GM23338 (cell line): ENCODE measurements around the gene ADAMTS8. TPM values are rescaled to one million over a fixed set of nuclear protein-coding genes. Genes with fewer than 3 reads are reported as not detected.

Experiments
- ATAC-seq: fragments of 200-7000 bp; cut with Tn5 transposase; 3 replicates; pipeline ENCODE4 v1.9.1; 2020
- DNase-seq: peaks from one replicate; pipeline ENCODE4 v3.0.0-alpha.2; 2015; ENCODE audit warnings: low spot score
- H2AFZ ChIP-seq: fragments of 200-600 bp; sonication (generic); 2 replicates; pipeline ENCODE4 v1.8.0; 2016; ENCODE audit warnings: antibody characterized with exemption, mild to moderate bottlenecking, moderate library complexity
- H3F3A ChIP-seq: fragments of 200-600 bp; sonication (generic); replicated peaks from 2 replicates; pipeline ENCODE4 v1.8.0; 2017; ENCODE audit warnings: antibody characterized with exemption, mixed run types, low read depth
- H3K27ac ChIP-seq: fragments of 200-600 bp; sonication (generic); 2 replicates; pipeline ENCODE4 v1.6.1; 2016; ENCODE audit warnings: low read depth
- H3K27me3 ChIP-seq: fragments of 200-600 bp; sonication (generic); 2 replicates; pipeline ENCODE4 v1.8.0; 2016; ENCODE audit warnings: mild to moderate bottlenecking, mixed run types, moderate library complexity; ENCODE audit not compliant: insufficient read depth
- H3K36me3 ChIP-seq: fragments of 200-600 bp; sonication (generic); 2 replicates; pipeline ENCODE4 v1.8.0; 2016; ENCODE audit warnings: mild to moderate bottlenecking; ENCODE audit not compliant: insufficient read depth
- H3K4me1 ChIP-seq: fragments of 200-600 bp; sonication (generic); 2 replicates; pipeline ENCODE4 v1.8.0; 2016; ENCODE audit warnings: mild to moderate bottlenecking, moderate library complexity; ENCODE audit not compliant: insufficient read depth
- H3K4me2 ChIP-seq: fragments of 200-600 bp; sonication (generic); 2 replicates; pipeline ENCODE4 v1.7.1; 2017; ENCODE audit warnings: mixed run types
- H3K4me3 ChIP-seq: fragments of 200-600 bp; sonication (generic); 2 replicates; pipeline ENCODE4 v1.6.1; 2016; ENCODE audit warnings: mixed run types
- H3K79me2 ChIP-seq: fragments of 200-600 bp; sonication (generic); replicated peaks from 2 replicates; pipeline ENCODE4 v1.8.0; 2017; ENCODE audit warnings: mild to moderate bottlenecking; ENCODE audit not compliant: insufficient read depth
- H3K9me2 ChIP-seq: fragments of 200-600 bp; sonication (generic); 2 replicates; pipeline ENCODE4 v1.8.0; 2017; ENCODE audit not compliant: insufficient read depth
- H4K20me1 ChIP-seq: fragments of 200-600 bp; sonication (generic); replicated peaks from 2 replicates; pipeline ENCODE4 v1.8.0; 2017; ENCODE audit warnings: mild to moderate bottlenecking; ENCODE audit not compliant: insufficient read depth
- H3K27ac Mint-ChIP-seq: 2 replicates; pipeline ENCODE4 v1.8.0; 2020; ENCODE audit warnings: inconsistent platforms, mild to moderate bottlenecking, moderate library complexity, mixed read lengths
- H3K27me3 Mint-ChIP-seq: 3 replicates; pipeline ENCODE4 v1.8.0; 2022; ENCODE audit warnings: low read depth, mild to moderate bottlenecking, moderate library complexity, mixed read lengths, inconsistent platforms; ENCODE audit not compliant: insufficient read depth, poor library complexity
- H3K36me3 Mint-ChIP-seq: 3 replicates; pipeline ENCODE4 v1.8.0; 2021; ENCODE audit warnings: low read depth, mild to moderate bottlenecking, inconsistent platforms, moderate library complexity, mixed read lengths
- H3K4me1 Mint-ChIP-seq: 3 replicates; pipeline ENCODE4 v1.8.0; 2020; ENCODE audit warnings: mild to moderate bottlenecking, inconsistent platforms, mixed read lengths
- H3K4me3 Mint-ChIP-seq: 3 replicates; pipeline ENCODE4 v1.8.0; 2021; ENCODE audit warnings: moderate library complexity, mild to moderate bottlenecking, inconsistent platforms, mixed read lengths
- H3K9me3 Mint-ChIP-seq: 3 replicates; pipeline ENCODE4 v1.8.0; 2020; ENCODE audit warnings: moderate library complexity, mild to moderate bottlenecking, inconsistent platforms, mixed read lengths
- NANOG ChIP-seq: IDR thresholded peaks from 2 replicates; pipeline ENCODE4 v1.6.1; 2016; ENCODE audit warnings: antibody characterized with exemption, borderline replicate concordance
- ZNF114 ChIP-seq: fragments of 250-450 bp; sonication (Bioruptor Pico); IDR thresholded peaks from 2 replicates; pipeline ENCODE4 v1.5.0; 2020; ENCODE audit warnings: mild to moderate bottlenecking, moderate library complexity
- ZNF331 ChIP-seq: fragments of 250-450 bp; sonication (Bioruptor Pico); IDR thresholded peaks from 2 replicates; pipeline ENCODE4 v1.5.0; 2020; ENCODE audit warnings: low read depth, mild to moderate bottlenecking, moderate library complexity
- polyA plus RNA-seq: library from polyadenylated mRNA; unstranded; fragments of >200 nt; fragmentation: Nextera tagmentation; extraction: Ambion mirVana; gene quantifications from 2 replicates; pipeline ENCODE4 v1.2.1, GENCODE V29; 2016
- total RNA-seq: library from RNA; depleted of rRNA; stranded (reverse); fragments of >200 nt; shearing (Covaris generic); gene quantifications from 2 replicates; pipeline ENCODE4 v1.2.3, GENCODE V29; 2014
- TF ChIP-seq, protein P1 (sequence below), 2 experiments: fragments of 200-600 bp in 1 of 2; sonication (generic) in 1 of 2; conservative IDR thresholded peaks; 2 replicates each; pipeline versions ENCODE4 v1.5.1 to v1.6.1; 2016 to 2017; ENCODE audit warnings: antibody characterized with exemption in 2 of 2, low read depth in 2 of 2, mild to moderate bottlenecking in 2 of 2, moderate library complexity in 1 of 2
- TF ChIP-seq, protein P2 (sequence below): IDR thresholded peaks from one replicate; pipeline ENCODE4 v1.6.1; 2018; ENCODE audit warnings: antibody characterized with exemption; ENCODE audit not compliant: unreplicated experiment

ADAMTS8 gene
- total and polyA plus RNA-seq, 2 experiments from 2014 or later, result 7.5 to 16.2 TPM

DNA sequence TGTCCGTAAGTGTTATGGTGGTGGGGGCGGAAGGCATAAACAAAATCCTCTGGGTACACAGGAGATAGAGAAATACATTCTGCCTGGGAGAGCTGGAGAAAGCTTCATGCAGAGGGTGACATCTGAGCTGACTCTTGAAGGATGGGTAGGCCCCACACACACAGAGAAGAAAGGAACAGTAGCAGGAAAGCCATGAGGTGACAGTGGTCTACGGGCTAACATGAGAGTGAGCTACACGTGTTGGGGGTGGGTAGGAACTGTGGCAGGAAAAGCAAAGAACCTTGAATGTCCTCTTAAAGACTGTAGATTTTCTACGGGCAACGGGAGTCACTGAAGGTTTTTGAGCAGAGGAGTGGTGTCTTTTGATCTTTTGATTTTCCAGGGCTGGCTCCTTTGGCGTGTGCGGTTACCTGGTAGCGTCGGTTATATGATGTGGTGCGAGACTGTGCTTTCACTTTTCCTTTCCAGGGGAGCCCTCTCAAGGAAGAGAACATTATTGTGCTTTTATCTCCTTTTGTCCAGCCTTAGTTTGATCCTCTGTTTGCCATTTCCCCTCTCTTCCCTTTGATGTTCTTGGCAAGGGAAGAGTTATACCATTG lies 39.7 kb downstream of the ADAMTS8 start:
- H2AFZ ChIP-seq, result 0 out of 2 replicates have a peak overlapping the region, but pooled peaks have one; percentile 38
- TF ChIP-seq, protein P1, sequence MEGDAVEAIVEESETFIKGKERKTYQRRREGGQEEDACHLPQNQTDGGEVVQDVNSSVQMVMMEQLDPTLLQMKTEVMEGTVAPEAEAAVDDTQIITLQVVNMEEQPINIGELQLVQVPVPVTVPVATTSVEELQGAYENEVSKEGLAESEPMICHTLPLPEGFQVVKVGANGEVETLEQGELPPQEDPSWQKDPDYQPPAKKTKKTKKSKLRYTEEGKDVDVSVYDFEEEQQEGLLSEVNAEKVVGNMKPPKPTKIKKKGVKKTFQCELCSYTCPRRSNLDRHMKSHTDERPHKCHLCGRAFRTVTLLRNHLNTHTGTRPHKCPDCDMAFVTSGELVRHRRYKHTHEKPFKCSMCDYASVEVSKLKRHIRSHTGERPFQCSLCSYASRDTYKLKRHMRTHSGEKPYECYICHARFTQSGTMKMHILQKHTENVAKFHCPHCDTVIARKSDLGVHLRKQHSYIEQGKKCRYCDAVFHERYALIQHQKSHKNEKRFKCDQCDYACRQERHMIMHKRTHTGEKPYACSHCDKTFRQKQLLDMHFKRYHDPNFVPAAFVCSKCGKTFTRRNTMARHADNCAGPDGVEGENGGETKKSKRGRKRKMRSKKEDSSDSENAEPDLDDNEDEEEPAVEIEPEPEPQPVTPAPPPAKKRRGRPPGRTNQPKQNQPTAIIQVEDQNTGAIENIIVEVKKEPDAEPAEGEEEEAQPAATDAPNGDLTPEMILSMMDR (conservative IDR thresholded peaks at IDR 0.05; ENCODE audit: low read depth in 2 of 2), result peak in 1 of 2 experiments; percentile 9; a peak in 1 of 4 replicates
- TF ChIP-seq ZNF331 (CRISPR knock-in tag), result no peak
- DNase-seq, result no peak
- no peaks in the 10 kb centered on the region for H3K36me3 ChIP-seq
- peaks cover 10% of the 10 kb centered on the region for H3K9me2 ChIP-seq
- H3K79me2 ChIP-seq, result no peaks in the 10 kb centered on the region
- H3K27ac ChIP-seq, result no peak overlapping the region
- H3K36me3 Mint-ChIP-seq, result no peaks in the 10 kb centered on the region; the same call in 2 of the 3 replicates
- no peak overlapping the region for H3K4me3 Mint-ChIP-seq
- H4K20me1 ChIP-seq, result no peaks in the 10 kb centered on the region
- no peak for ATAC-seq
- peaks cover 6% of the 10 kb centered on the region for H3K27me3 Mint-ChIP-seq
- H3K4me1 Mint-ChIP-seq, result peaks cover 42% of the 10 kb centered on the region
- no peak overlapping the region for H3K4me2 ChIP-seq
- H3K9me3 Mint-ChIP-seq, result no peaks in the 10 kb centered on the region
- H3K4me1 ChIP-seq, result peaks cover 13% of the 10 kb centered on the region; the same call in 1 of the 2 replicates
- no peak overlapping the region for H3K4me3 ChIP-seq
- peaks cover 12% of the 10 kb centered on the region for H3F3A ChIP-seq
- no peaks in the 10 kb centered on the region for H3K27me3 ChIP-seq
- no peak overlapping the region for H3K27ac Mint-ChIP-seq

DNA sequence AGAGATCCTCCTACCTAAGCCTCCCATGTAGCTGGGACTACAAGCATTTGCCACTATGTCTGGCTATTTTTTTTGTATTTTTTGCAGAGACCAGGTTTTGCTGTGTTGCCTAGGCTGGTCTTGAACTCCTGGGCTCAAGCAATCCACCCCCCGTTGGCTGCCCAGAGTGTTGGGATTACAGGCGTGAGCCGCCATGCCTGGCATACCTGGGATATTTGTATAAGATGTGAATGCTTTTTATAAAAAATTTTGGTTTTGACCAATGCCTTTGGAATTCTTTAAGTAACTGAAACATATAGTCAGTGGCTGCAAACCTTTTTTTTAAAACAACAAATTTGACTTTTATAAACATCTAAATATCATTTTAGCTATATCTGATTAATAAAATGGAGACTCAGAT lies 42.4 kb downstream of the ADAMTS8 start:
- DNase-seq, result no peak
- peaks cover 15% of the 10 kb centered on the region; the same call in 1 of the 2 replicates for H3K4me1 ChIP-seq
- no peaks in the 10 kb centered on the region for H3K36me3 ChIP-seq
- no peak overlapping the region for H3K27ac Mint-ChIP-seq
- no peaks in the 10 kb centered on the region for H3K27me3 ChIP-seq
- no peak overlapping the region for H3K4me2 ChIP-seq
- peaks cover 16% of the 10 kb centered on the region for H3F3A ChIP-seq
- H2AFZ ChIP-seq, result no peak overlapping the region
- H4K20me1 ChIP-seq, result no peaks in the 10 kb centered on the region
- H3K27me3 Mint-ChIP-seq, result peaks cover 3% of the 10 kb centered on the region
- TF ChIP-seq, protein P2, sequence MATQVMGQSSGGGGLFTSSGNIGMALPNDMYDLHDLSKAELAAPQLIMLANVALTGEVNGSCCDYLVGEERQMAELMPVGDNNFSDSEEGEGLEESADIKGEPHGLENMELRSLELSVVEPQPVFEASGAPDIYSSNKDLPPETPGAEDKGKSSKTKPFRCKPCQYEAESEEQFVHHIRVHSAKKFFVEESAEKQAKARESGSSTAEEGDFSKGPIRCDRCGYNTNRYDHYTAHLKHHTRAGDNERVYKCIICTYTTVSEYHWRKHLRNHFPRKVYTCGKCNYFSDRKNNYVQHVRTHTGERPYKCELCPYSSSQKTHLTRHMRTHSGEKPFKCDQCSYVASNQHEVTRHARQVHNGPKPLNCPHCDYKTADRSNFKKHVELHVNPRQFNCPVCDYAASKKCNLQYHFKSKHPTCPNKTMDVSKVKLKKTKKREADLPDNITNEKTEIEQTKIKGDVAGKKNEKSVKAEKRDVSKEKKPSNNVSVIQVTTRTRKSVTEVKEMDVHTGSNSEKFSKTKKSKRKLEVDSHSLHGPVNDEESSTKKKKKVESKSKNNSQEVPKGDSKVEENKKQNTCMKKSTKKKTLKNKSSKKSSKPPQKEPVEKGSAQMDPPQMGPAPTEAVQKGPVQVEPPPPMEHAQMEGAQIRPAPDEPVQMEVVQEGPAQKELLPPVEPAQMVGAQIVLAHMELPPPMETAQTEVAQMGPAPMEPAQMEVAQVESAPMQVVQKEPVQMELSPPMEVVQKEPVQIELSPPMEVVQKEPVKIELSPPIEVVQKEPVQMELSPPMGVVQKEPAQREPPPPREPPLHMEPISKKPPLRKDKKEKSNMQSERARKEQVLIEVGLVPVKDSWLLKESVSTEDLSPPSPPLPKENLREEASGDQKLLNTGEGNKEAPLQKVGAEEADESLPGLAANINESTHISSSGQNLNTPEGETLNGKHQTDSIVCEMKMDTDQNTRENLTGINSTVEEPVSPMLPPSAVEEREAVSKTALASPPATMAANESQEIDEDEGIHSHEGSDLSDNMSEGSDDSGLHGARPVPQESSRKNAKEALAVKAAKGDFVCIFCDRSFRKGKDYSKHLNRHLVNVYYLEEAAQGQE, result no peak
- TF ChIP-seq ZNF114 (CRISPR knock-in tag), result no peak
- TF ChIP-seq, protein P1 (conservative IDR thresholded peaks at IDR 0.05; ENCODE audit: low read depth in 2 of 2), result no peak
- TF ChIP-seq NANOG, result no peak
- no peak overlapping the region for H3K4me3 Mint-ChIP-seq
- H3K9me2 ChIP-seq, result peaks cover 10% of the 10 kb centered on the region
- no peaks in the 10 kb centered on the region for H3K79me2 ChIP-seq
- H3K27ac ChIP-seq, result no peak overlapping the region
- H3K36me3 Mint-ChIP-seq, result no peaks in the 10 kb centered on the region
- H3K4me1 Mint-ChIP-seq, result peaks cover 41% of the 10 kb centered on the region
- H3K9me3 Mint-ChIP-seq, result no peaks in the 10 kb centered on the region
- no peak for ATAC-seq
- no peak overlapping the region for H3K4me3 ChIP-seq
